Ramos (cell line): ENCODE results near the gene PHC1.

Source experiments
- in situ Hi-C: fragments of 300-500 bp; cut with MboI; formaldehyde crosslinking; loops from one replicate; pipeline ENCODE4 v1.14.3; 2022; ENCODE audit warnings: low sequenced_read_pairs; ENCODE audit not compliant: unreplicated experiment

Gene PHC1

GRCh38 chr12:8946733-8947132, 32.4 kb downstream of the PHC1 start:
- in situ Hi-C loops = no loop called here

- in situ Hi-C loops = no loop called here
These were observed 33.4 kb downstream of the PHC1 start for GRCh38 chr12:8947737-8948136.

GRCh38 chr12:8948701-8949341, 34.5 kb downstream of the PHC1 start:
- in situ Hi-C loops = no loop called here

DNA sequence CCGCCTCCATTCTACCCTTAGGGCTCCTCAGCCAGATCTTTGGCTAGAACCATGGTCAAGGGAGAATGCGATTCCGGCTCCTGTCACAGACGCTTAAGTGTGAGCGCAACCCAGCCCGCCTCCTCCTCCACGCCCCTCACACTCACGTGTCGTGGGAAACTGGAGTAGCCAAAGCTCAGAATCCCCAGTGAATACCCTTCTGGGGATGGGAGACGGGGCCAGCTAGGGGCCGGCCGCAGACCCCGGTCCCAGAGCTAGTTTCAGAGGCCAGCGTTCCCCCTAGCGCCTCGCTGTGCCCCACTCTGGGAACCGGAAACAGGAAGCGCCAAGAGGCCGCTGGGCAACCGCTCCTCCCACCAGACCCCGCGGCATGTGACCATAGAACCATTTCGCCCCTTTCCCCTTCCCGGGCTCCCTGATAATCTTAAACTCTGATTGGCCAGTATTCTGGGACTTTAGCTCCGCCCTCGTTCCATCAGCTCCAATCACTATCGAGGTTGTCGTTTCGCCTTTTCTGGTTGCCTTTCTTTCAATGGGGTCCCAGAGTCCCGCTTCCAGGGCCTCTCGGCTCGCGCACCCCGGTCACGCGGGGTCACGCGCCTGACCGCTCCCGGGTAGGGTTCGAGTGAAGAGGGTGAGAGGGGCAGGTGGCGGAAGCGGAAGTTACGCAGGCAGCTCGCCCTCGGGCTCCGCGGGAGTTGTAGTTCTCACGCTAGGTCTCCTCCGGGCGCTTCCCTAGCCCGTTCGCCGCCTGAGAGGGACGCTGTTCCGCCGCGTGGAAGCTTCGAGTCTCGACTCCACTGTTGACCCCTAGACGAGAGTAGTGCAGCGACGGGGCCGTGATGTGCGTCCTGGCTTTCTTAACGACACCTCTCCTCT, 35.3 kb downstream of the PHC1 start, which contains the start of gene M6PR:
TSS of gene M6PR (minus strand) at position 304 of the 879 bp plus-strand sequence. CDS start 3,241 bp downstream, outside the sequence.
- in situ Hi-C loops = no loop called here

- in situ Hi-C loops = no loop called here
These were observed 35.9 kb downstream of the PHC1 start for GRCh38 chr12:8950221-8950527.

DNA sequence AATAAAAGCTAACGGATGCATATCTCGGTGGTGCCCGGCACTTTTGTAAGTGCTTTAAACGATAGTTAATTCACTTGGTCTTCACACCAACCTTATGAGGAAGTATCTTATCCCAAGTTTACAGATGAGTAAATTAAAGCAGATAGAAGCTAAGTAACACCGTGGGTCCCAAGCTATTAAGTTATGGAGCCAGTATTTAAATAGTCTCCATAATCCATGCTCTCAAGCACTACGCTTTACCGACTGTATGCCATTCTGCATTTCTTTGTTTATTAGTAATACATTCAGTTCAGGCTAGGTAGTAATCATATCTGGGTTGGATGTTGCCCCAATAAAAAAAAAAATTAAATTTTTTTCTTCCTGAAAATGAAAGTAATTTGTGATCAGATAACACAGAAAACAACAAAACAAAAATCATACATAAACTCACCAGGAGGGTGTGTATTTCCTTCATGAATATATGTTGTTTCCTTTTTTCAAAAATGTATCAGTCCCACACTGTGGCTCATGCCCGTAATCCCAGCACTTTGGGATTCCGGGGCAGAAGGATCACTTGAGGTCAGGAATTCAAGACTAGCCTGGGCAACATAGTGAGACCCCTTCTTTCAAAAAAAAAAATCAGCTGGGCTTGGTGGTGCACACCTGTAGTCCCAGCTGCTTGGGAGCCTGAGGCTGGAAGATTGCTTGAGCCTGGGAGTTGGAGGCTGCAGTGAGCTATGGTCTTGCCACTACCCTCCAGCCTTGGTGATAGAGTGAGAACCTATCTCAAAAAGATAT, 36.6 kb downstream of the PHC1 start:
- in situ Hi-C loops = no loop called here

GRCh38 chr12:8951744-8952143, 37.4 kb downstream of the PHC1 start:
- in situ Hi-C loops = no loop called here

DNA sequence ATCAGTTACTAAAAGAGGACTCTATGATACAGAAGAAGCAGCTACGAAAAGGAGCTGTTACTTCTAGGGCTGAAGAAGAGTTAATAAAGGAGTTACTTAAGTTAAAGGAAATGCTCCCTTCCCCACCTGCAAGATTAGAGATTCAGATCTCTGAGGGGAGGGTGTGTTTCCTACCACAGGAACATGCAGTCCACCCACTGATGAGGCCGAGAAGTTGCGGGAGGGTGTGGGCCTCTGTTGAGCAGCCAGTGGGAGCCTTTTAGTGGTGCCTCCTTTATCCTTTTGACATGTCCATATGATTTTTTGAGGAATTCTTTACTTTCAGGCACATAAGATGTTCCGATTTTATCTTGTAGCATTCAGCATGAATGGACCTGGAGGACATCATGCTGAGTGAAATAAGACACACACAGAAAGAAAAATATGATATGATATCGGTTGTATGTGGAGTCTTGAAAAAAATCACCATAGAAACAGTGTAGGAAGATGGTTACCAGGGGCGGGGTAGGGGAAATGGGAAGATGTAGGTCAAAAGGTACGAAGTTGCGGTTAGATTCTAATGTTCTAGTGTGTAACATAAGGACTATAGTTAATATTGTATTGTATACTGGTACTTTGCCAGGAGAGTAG, 39.6 kb downstream of the PHC1 start:
- in situ Hi-C loops = no loop called here

DNA sequence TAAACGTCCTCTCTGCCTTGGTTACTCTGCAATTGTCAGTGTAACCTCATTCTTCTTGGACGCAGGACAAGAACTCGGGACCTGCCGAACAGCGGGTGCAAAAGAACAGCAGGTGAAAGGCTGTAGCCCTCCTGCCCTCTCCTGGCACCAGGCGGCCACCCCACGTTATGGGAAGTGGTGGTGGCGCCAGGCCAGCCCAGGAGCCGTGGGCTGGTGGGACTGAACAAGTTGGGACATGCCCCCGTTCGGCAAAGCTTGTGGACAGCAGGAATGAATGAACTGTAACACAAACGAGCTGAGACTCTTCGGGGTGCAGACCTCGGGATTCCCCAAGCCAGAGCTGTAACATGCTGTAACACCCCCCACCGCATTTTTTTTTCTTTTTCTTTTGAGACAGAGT, 41.8 kb downstream of the PHC1 start:
- in situ Hi-C loops = no loop called here

- in situ Hi-C loops = no loop called here
These were observed 42.5 kb downstream of the PHC1 start for GRCh38 chr12:8956772-8957171.

DNA sequence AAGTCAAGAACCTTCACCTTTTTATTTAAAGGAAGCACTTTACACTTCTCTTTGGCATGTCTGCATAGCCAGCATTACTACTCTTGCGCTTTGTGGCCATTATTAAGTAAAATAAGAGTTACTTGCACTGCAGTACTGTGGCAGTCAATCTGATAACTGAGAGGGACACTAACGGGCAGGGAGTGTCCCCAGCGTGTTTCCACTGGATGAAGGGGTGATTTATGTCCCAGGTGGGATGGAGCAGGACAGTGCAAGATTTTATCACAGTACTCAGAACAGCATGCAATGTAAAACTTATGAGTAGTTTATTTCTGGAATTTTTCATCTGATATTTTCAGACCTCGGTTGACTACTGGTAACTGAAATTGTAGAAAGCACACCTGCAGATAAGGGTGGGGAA, 43.3 kb downstream of the PHC1 start:
- in situ Hi-C loops = no loop called here

GRCh38 chr12:8958066-8958465, 43.8 kb downstream of the PHC1 start:
- in situ Hi-C loops = no loop called here

DNA sequence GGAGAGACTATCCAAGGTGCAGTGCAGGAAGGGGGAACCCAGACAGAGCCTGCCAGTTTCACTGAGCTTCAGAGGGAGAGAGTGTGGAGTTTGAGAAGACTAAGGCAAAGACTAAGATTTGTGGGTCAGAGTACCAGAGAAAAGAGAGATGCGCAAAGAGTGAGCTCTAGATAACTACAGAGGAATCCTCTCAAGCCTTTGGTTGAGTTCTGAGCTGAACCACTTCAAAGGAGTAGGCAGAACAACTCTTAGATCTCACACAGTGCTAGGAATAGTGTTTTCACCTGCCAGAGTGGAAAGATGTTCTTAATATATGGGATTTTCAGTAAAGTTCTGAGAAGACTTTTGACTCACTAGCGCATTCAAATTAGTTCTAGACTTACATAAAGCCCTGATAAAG, 45.9 kb downstream of the PHC1 start:
- in situ Hi-C loops = no loop called here

- in situ Hi-C loops = no loop called here
These were observed 54.5 kb downstream of the PHC1 start for GRCh38 chr12:8968761-8969160.

GRCh38 chr12:8969861-8970411, 55.6 kb downstream of the PHC1 start:
- in situ Hi-C loops = no loop called here

DNA sequence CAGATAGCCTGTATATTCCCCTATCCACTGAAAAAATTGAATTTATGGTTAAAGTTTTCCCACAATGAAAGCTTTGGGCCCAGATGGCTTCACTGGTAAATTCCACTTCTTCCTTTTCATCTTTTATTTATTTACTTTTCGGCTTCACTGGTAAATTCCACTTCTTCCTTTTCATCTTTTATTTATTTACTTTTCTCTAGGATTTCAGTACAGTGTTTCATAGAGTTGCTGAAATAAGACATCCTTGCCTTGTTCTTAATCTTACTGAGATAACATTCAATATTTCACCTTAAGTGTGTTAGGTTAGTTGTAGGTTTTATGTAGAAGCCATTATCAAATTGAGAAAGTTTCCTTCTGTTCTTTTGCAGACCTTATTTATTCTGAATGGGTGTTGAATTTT, 56.1 kb downstream of the PHC1 start:
- in situ Hi-C loops = no loop called here

- in situ Hi-C loops = no loop called here
These were observed 65.8 kb downstream of the PHC1 start for GRCh38 chr12:8980137-8980536.

DNA sequence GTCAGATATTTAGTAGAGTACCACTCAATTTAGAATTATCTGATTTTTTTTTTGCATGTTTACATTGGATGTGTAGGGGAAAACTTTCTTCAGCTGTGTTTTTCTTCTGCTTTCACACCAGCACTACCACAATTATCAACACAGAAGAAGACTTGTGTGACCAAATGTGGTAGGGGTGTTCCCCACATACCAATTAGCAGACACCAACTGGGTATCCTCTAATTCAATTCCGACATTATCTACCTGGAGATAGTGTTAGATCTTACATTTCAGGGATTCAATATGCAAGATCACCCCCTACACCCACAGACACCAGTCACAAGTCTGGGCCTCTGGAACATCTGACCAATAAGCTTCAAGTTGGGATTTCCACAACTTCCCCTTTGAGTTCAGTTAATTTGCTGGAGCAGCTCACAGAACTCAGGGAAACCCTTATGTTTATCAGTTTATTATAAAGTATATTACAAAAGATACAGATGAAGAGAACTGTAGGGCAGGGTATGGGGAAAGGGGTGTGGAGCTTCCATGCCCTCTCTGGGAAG, 71.0 kb downstream of the PHC1 start:
- in situ Hi-C loops = no loop called here

DNA sequence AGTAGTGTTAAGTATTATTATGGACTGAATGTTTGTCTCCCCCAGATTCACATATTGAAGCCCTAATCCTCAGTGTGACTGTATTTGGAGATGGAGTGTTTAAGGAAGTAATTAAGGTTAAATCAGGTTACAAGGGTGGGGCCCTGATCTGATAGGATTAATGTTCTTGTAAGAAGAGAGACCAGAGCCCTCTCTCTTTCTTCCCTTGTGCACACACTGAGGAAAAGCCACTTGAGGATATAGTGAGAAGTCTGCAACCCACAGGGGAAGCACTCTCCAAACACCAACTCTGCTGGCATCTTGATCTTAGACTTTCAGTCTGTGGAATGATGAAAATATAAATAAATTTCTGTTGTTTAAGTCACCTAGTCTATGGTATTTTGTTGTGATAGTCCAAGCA, 72.9 kb downstream of the PHC1 start:
- in situ Hi-C loops = no loop called here

GRCh38 chr12:8987685-8988084, 73.4 kb downstream of the PHC1 start:
- in situ Hi-C loops = no loop called here
